ENCODE results near the gene FAM72D. TPM values are rescaled to one million over a fixed set of nuclear protein-coding genes. Genes with fewer than 3 reads are reported as not detected.
"Not testable (repeated sequence)": the region's sequence is repeated elsewhere in the genome, so short reads cannot be mapped to it uniquely, and the experiment has no call there.

Gene FAM72D
- total RNA-seq, 1 donor = 0.43 TPM

- not testable (repeated sequence) for DNase-seq (ENCODE audit: low read depth); H3K4me3 ChIP-seq (ENCODE audit: low read depth, low read length)
These were observed 16.0 kb upstream of the FAM72D start for GRCh38 chr1:145079737-145080136.

GRCh38 chr1:145080193-145080592 lies 15.6 kb upstream of the FAM72D start:
- not testable (repeated sequence) for H3K4me3 ChIP-seq (ENCODE audit: low read depth, low read length); DNase-seq (ENCODE audit: low read depth)

DNA sequence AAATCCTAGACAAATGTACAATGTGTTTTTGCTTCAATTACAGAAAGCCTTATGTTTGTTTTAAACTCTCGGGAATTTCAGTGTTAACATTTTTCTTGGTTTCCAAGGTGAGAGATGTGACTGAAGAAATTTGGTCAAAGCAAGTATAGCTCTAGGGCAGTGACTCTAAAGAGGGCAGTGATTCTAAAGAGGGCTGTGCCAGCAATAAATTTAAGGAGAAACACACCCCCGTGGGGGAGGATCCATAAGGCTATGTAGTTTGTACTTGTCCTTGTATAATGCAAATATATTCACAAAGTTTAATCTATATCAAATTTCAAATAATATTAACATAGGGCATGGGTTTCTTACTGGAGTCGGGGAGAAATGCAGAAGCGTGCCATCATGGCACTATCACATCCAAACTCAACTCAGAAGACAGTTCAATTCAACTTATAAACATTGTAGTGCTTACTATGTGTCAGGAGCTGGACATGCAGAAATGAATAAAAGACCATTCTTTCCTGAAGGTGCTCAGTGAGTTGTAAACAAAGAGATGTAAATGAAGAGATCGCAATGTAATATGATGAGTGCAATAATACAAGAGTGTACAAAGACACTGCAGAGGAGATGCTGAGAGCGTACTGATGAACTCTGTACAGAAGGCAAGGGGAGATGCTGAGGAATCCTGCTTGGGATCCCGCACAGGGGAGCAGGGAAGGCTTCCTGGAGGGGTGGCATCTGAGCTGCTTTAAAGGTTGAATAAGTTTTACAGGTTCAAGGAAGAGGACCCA lies 13.1 kb upstream of the FAM72D start:
- H3K4me3 ChIP-seq (ENCODE audit: low read depth, low read length); DNase-seq (ENCODE audit: low read depth): not testable (repeated sequence)

DNA sequence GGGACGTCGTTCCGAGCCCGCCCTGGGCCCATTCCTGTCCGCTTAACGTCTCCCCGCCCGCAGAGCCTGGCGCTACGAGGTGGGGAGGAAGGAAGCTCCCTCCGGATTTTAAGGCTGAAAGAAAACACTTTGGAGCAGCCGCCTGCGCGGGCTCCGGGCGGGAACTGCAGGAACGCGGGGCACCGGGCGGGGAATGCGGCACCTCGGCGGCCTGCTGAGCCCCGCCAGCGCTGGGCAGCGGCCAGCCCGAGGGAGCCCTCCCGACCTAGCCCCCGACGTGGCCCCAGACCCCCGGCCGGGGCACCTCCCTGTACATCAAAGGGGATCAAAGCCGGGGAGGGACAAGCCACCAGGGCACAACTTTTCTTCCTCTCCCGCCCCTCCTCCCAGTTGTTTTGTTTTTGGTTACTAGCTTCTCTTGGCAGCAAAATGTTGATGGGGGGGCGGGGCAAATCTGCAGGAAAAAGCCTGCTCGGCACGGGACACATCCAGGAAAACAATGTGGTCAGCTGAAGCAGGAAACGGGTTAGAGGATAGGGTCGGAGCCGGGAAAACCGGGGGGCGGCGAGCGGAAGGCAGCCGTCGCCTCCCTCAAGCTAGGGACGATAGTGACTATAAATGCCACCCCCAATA lies 2.1 kb upstream of the FAM72D start:
- DNase-seq (ENCODE audit: low read depth) = peak; percentile 8
- peak overlapping the region; percentile 44 for H3K4me3 ChIP-seq (ENCODE audit: low read depth, low read length)

GRCh38 chr1:145094655-145095211 lies 1.0 kb upstream of the FAM72D start:
- H3K4me3 ChIP-seq (ENCODE audit: low read depth, low read length) = peak overlapping the region; percentile 51
- not testable (repeated sequence) for DNase-seq (ENCODE audit: low read depth)

GRCh38 chr1:145101725-145102124 lies 6.0 kb downstream of the FAM72D start:
- H3K4me3 ChIP-seq (ENCODE audit: low read depth, low read length); DNase-seq (ENCODE audit: low read depth): not testable (repeated sequence)

GRCh38 chr1:145103294-145103693 lies 7.5 kb downstream of the FAM72D start:
- H3K4me3 ChIP-seq (ENCODE audit: low read depth, low read length); DNase-seq (ENCODE audit: low read depth): not testable (repeated sequence)

- H3K4me3 ChIP-seq (ENCODE audit: low read depth, low read length); DNase-seq (ENCODE audit: low read depth): not testable (repeated sequence)
These were observed 15.9 kb downstream of the FAM72D start for GRCh38 chr1:145111674-145112073.

DNA sequence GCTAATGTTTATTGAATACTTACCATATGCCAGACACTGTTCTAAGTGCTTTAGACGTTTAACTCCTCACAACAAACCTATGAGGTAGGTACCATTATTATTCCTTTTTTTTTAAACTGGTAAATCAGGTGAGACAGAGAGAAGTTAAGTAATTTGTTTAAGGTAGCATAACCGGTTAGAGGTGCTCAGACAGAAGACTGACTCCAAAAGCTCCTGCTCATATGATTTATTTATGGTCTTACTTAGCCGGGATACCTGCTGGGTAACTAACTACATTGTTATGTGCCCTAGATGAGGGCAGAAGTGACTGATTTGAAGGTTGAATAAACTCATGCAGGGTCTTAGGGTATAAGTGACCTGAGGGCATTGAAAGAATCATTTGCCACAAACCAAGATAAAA lies 16.9 kb downstream of the FAM72D start:
- not testable (repeated sequence) for H3K4me3 ChIP-seq (ENCODE audit: low read depth, low read length); DNase-seq (ENCODE audit: low read depth)

GRCh38 chr1:145114560-145115057 lies 18.8 kb downstream of the FAM72D start:
- not testable (repeated sequence) for DNase-seq (ENCODE audit: low read depth); H3K4me3 ChIP-seq (ENCODE audit: low read depth, low read length)

- not testable (repeated sequence) for DNase-seq (ENCODE audit: low read depth); H3K4me3 ChIP-seq (ENCODE audit: low read depth, low read length)
These were observed 20.1 kb downstream of the FAM72D start for GRCh38 chr1:145115587-145116493.

GRCh38 chr1:145119842-145120241 lies 24.1 kb downstream of the FAM72D start:
- not testable (repeated sequence) for H3K4me3 ChIP-seq (ENCODE audit: low read depth, low read length); DNase-seq (ENCODE audit: low read depth)

DNA sequence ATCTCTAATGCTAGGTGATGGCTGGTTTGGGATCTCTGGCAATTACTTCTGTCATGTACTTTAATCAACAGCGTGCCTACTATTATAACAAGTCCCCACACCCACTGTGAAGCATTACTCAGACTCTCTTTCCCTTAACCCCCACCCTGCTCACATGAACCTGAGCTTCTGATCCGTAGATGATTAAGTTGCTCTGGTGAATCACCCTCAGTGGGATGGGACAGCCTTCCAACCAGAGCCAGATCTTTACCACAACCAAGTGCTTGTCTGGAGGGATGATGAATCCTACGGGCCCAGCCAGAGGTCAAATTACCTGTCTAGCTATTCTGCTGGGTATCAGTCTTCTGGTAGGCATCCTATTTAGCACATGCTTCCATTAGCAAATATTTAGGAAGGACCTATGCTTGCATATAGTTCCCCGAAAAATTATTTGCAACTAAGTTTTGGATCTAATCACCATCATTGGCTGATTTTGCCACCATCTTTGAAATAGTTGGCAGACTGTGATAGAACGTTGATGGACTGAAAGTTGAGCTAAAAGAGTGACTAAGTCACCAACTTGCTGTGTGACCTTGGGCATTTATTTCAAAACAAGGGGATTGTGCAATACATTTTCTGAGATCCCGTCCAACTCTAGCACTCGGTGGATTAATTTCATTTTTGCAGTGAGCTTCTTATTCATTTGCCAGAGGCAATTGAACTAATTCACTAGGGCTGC lies 26.7 kb downstream of the FAM72D start:
- DNase-seq (ENCODE audit: low read depth); H3K4me3 ChIP-seq (ENCODE audit: low read depth, low read length): not testable (repeated sequence)

DNA sequence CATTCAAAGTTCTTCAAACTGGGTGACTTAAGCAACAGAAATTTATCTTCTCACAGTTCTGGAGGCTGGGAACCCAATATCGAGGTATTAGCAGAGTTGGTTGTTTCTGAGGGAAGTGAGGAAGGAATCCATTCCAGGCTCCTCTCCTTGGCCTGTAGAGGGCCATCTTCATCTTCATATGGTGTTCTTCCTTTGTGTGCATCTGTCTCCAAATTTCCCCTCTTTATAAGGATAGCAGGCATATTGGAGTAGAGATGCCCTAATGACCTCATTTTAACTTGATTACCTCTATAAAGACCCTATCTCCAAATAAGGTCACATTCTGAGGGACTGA lies 27.3 kb downstream of the FAM72D start:
- not testable (repeated sequence) for H3K4me3 ChIP-seq (ENCODE audit: low read depth, low read length); DNase-seq (ENCODE audit: low read depth)

GRCh38 chr1:145123992-145124641 lies 28.3 kb downstream of the FAM72D start:
- not testable (repeated sequence) for DNase-seq (ENCODE audit: low read depth); H3K4me3 ChIP-seq (ENCODE audit: low read depth, low read length)

DNA sequence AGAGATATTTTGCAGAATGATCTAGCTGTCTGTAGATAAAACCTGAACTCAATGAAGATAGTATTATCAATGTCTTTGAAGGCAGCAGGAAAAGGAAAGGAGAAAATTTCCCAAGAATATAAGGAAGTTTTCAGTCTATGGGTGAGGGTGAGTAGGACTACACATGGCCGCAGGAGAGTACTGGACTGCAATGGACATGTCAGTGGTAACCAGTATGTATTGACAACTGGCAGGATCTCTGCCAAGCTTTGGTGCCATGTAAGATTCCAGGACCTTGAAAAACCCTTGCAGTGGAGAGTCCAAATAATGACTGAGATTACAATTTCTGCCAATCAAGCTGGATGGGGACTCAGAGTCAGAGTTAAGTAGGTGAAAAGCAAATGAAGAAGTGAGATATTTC lies 29.3 kb downstream of the FAM72D start:
- H3K4me3 ChIP-seq (ENCODE audit: low read depth, low read length); DNase-seq (ENCODE audit: low read depth): not testable (repeated sequence)

- not testable (repeated sequence) for H3K4me3 ChIP-seq (ENCODE audit: low read depth, low read length); DNase-seq (ENCODE audit: low read depth)
These were observed 31.4 kb downstream of the FAM72D start for GRCh38 chr1:145127144-145127543.
